HUES6 (cell line): ENCODE results near the gene CNPY2.

Source experiments
- H3K27ac ChIP-seq: 2 replicates; pipeline ENCODE4 v1.7.0; 2013; ENCODE audit warnings: low read depth, mild to moderate bottlenecking, low read length, inconsistent platforms
- H3K27me3 ChIP-seq: 2 replicates; pipeline ENCODE4 v1.6.1; 2013; ENCODE audit warnings: low read length; ENCODE audit not compliant: control insufficient read depth, insufficient read depth
- H3K36me3 ChIP-seq: 2 replicates; pipeline ENCODE4 v1.6.1; 2013; ENCODE audit warnings: low read length; ENCODE audit not compliant: control insufficient read depth, insufficient read depth
- H3K4me1 ChIP-seq: 2 replicates; pipeline ENCODE4 v1.6.1; 2013; ENCODE audit warnings: low read length; ENCODE audit not compliant: control insufficient read depth, insufficient read depth
- H3K4me3 ChIP-seq: 2 replicates; pipeline ENCODE4 v1.5.1; 2013; ENCODE audit warnings: low read depth, low read length
- H3K9ac ChIP-seq: one replicate; pipeline ENCODE4 v1.6.1; 2013; ENCODE audit warnings: mild to moderate bottlenecking, low read length
- H3K9me3 ChIP-seq: 2 replicates; pipeline ENCODE4 v1.6.1; 2013; ENCODE audit warnings: low read depth, low read length; ENCODE audit not compliant: control insufficient read depth, insufficient read depth

The CNPY2 gene

GRCh38 chr12:56308714-56309113 is 7.1 kb downstream of the CNPY2 start:
- no peak overlapping the region for H3K27ac ChIP-seq
- H3K27me3 ChIP-seq: no peaks in the 10 kb centered on the region
- H3K9ac ChIP-seq: no peak overlapping the region
- H3K4me1 ChIP-seq: no peaks in the 10 kb centered on the region
- no peaks in the 10 kb centered on the region for H3K9me3 ChIP-seq
- peaks cover 69% of the 10 kb centered on the region for H3K36me3 ChIP-seq
- H3K4me3 ChIP-seq: no peak overlapping the region

DNA sequence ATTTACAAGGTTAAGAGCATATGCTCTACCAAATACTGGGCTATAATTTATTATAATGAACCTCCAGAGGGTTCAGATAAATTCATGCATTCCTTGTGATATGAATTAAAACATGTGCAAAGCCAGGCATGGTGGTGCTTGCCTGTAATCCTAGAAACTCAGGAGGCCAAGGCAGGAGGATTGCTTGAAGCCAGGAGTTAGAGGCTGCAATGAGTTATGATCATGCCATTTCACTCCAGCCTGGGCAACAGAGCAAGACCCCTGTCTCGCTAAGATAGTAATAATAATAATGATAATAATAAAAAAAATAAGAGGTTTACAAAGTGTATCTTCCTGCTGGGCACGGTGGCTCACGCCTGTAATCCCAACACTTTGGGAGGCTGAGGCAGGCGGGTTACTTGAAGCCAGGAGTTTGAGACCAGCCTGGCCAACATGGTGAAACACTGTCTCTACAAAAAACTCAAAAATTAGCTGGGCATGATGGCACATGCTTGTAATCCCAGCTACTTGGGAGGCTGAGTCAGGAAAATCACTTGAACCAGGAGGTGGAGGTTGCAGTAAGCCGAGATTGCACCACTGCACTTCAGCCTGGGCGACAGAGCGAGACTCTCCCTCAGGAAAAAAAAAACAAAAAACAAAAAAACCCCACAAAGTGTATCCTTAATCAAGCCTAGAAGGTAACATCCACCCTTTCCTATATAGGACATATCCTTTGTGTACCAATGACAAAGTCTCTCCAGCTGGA is 8.4 kb downstream of the CNPY2 start:
- Histone ChIP-seq H3K9me3 (no peaks in the 10 kb centered on the region), H3K4me1 (no peaks in the 10 kb centered on the region), H3K27me3 (no peaks in the 10 kb centered on the region), H3K27ac (no peak overlapping the region), H3K4me3 (no peak overlapping the region), H3K9ac (no peak overlapping the region), H3K36me3 (peaks cover 64% of the 10 kb centered on the region)

DNA sequence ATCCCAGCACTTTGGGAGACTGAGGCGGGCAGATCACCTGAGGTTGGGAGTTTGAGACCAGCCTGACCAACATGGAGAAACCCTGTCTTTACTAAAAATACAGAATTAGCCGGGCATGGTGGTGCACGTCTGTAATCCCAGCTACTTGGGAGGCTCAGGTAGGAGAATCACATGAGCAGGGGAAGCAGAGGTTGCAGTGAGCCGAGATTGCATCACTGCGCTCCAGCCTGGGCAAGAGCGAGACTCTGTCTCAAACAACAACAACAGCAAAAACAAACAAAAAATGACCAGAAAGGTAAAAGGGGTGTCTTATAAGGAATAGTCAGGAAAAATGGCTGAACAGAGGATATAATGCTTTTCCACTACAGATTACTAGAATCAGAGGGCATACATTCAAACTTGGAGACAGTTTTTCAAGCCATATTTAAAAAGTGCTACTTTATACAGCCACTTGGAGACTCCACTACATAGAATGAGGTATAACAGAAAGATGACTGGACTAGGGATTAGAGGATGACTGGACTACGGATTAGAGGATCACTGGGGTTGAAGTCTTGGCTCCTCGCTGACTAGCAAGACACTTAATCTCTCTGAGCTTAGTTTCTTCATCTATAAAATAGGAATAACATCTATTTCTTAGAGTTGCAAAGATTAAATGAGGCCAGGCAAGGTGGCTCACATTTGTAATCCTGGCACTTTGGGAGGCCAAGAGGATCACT is 10.8 kb downstream of the CNPY2 start:
- Histone ChIP-seq H3K36me3 (peaks cover 51% of the 10 kb centered on the region), H3K27ac (no peak overlapping the region)

GRCh38 chr12:56304276-56304675 is 11.5 kb downstream of the CNPY2 start:
- Histone ChIP-seq H3K4me3 (no peak overlapping the region), H3K9ac (no peak overlapping the region), H3K27me3 (no peaks in the 10 kb centered on the region), H3K36me3 (peaks cover 46% of the 10 kb centered on the region), H3K9me3 (no peaks in the 10 kb centered on the region), H3K4me1 (peaks cover 8% of the 10 kb centered on the region; the same call in 1 of the 2 replicates), H3K27ac (no peak overlapping the region)

More for the DNA sequence above, 10.8 kb downstream of the CNPY2 start:
- Histone ChIP-seq H3K4me3 (no peak overlapping the region), H3K27me3 (no peaks in the 10 kb centered on the region), H3K9ac (no peak overlapping the region), H3K9me3 (no peaks in the 10 kb centered on the region), H3K4me1 (peaks cover 8% of the 10 kb centered on the region; the same call in 1 of the 2 replicates)

DNA sequence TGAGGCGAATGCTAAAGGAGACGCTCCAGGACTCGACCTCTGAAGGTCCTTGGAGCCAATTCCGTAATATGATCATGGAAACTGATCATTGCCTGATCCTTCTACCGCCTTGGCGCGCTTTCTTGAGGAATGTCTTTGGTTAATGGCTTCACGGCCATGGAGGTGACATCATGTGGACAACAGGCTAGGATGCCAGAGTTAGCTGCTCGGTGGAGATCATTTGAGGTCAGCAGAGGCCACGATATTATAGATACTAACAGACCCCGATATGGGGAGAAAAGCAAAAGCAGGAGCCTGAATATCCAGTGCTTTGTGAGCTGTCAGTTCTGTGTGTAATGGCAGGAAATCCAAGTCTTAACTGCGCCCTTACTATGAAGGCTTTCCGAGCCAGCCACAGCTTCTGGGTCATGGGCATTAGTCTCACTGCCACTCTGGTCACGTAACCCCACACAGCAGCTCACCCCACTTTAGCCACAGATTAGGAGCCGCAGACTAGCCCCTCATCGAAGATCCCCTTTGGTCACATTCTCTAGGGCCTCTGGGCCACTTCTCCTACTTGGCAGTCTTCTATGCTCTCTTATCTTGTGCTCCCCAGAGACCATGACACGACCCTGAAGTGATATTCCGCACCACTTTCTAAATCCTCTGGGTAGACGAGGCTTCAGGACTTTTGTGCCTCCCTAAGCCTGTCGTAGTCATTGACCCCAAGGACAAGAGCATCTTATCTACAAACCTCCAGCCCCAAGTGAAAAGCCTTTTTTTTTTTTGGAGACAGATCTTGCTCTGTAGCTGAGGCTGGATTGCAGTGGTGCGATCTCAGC is 14.9 kb downstream of the CNPY2 start:
- peak overlapping the region; percentile 57 for H3K27ac ChIP-seq
- peak overlapping the region; percentile 74 for H3K9ac ChIP-seq
- H3K36me3 ChIP-seq: peaks cover 46% of the 10 kb centered on the region
- peaks cover 8% of the 10 kb centered on the region; the same call in 1 of the 2 replicates for H3K4me1 ChIP-seq
- H3K9me3 ChIP-seq: no peaks in the 10 kb centered on the region
- H3K4me3 ChIP-seq: peak overlapping the region; percentile 97
- H3K27me3 ChIP-seq: no peaks in the 10 kb centered on the region

GRCh38 chr12:56299853-56300643 is 15.7 kb downstream of the CNPY2 start, which contains the start of gene CS:
CS (minus strand) TSS chr12:56300330; CDS start chr12:56300201, 129 bp downstream.
- H3K36me3 ChIP-seq: peaks cover 40% of the 10 kb centered on the region
- H3K9me3 ChIP-seq: no peaks in the 10 kb centered on the region
- H3K27me3 ChIP-seq: no peaks in the 10 kb centered on the region
- peak within 1 kb of the TSS; percentile 85 for H3K27ac ChIP-seq
- peak within 1 kb of the TSS; percentile 97 for H3K4me3 ChIP-seq
- peak within 1 kb of the TSS; percentile 94 for H3K9ac ChIP-seq
- peaks cover 8% of the 10 kb centered on the region; the same call in 1 of the 2 replicates for H3K4me1 ChIP-seq

DNA sequence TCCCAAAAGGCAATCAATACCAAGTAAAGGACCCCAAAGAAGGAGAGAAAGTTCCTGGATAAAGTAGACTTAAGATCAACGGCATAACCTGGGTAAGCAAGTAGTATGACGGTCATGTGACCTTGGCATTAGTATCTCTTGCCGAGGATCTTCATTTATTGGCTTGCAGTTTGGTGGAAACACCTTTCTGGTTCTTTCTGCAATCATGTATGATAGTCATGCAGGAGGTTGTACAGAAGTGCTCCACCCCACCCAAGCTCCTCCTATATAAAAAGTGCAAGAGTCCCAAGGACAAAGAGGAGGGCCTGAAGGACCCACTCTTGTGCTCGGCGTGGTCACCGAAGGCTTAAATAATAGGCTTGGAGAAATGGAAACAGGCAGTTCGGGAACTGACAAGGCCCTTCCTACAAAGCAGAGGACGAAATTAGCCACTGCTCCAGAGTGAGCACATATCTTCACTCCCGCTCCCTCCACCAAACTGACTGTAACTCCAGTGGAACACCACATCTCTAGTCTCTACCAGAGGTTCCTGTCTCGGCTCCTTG is 16.4 kb downstream of the CNPY2 start:
- peak overlapping the region; percentile 85; the same call in 1 of the 2 replicates for H3K27ac ChIP-seq
- H3K4me1 ChIP-seq: peaks cover 8% of the 10 kb centered on the region; the same call in 1 of the 2 replicates
- H3K4me3 ChIP-seq: peak overlapping the region; percentile 97
- H3K9me3 ChIP-seq: no peaks in the 10 kb centered on the region
- H3K9ac ChIP-seq: peak overlapping the region; percentile 94
- no peaks in the 10 kb centered on the region for H3K27me3 ChIP-seq
- H3K36me3 ChIP-seq: peaks cover 39% of the 10 kb centered on the region

- Histone ChIP-seq H3K9me3 (no peaks in the 10 kb centered on the region), H3K36me3 (peaks cover 38% of the 10 kb centered on the region), H3K27ac (no peak overlapping the region), H3K9ac (peak overlapping the region; percentile 94), H3K4me3 (peak overlapping the region; percentile 97), H3K4me1 (peaks cover 8% of the 10 kb centered on the region; the same call in 1 of the 2 replicates), H3K27me3 (no peaks in the 10 kb centered on the region)
These were observed 17.0 kb downstream of the CNPY2 start for GRCh38 chr12:56298828-56299227.

DNA sequence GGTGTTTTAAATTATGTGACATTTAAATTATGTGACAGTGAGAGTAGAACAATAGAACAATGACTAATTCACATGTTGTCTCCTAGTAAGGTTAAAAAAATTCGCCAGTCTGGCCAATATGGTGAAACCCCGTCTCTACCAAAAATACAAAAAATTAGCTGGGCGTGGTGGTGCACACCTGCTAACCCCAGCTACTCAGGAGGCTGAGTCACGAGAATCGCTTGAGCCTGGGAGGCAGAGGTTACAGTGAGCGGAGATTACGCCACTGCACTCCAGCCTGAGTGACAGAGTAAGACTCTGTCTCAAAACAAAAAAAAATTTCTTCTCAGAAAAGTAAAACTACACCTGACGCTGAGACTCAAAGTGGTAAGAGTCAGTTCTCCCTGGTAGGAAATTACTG is 18.4 kb downstream of the CNPY2 start:
- Histone ChIP-seq H3K4me1 (peaks cover 8% of the 10 kb centered on the region; the same call in 1 of the 2 replicates), H3K9ac (no peak overlapping the region), H3K27me3 (no peaks in the 10 kb centered on the region), H3K4me3 (no peak overlapping the region), H3K9me3 (no peaks in the 10 kb centered on the region), H3K27ac (no peak overlapping the region), H3K36me3 (peaks cover 40% of the 10 kb centered on the region)

DNA sequence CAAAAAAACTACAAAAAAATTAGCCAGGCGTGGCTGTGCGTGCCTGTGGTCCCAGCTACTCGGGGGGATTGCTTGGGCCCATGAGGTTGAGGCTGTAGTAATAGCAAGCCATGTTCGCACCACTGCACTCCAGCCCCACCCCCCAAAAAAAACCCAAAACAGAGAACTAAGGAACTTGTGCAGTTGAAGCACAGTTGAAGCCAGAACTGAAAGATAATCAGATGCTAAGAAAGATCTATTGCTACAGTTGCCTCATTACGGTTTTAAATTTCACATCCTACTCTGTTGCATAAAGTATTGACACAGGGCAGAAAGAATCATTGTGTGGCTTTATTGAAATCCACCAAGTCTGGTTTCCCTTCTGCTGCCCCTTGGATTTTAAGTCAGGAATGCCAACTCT is 19.5 kb downstream of the CNPY2 start:
- Histone ChIP-seq H3K36me3 (peaks cover 41% of the 10 kb centered on the region), H3K9ac (no peak overlapping the region), H3K9me3 (no peaks in the 10 kb centered on the region), H3K27me3 (no peaks in the 10 kb centered on the region), H3K4me1 (peaks cover 10% of the 10 kb centered on the region; the same call in 1 of the 2 replicates), H3K4me3 (no peak overlapping the region), H3K27ac (no peak overlapping the region)
